Spinal cord (tissue), 10 donors: Measurements from ENCODE around the gene OTUB1. TPM values are rescaled to one million over a fixed set of nuclear protein-coding genes. Genes with fewer than 3 reads are reported as not detected.

Experiments used
- DNase-seq, 6 donors: peaks; one replicate each; pipeline versions ENCODE4 v3.0.0 to v3.0.0-alpha.2; 2013 to 2015; ENCODE audit warnings: low spot score in 6 of 6, low read depth in 4 of 6
- H3K27ac ChIP-seq: one replicate; pipeline ENCODE4 v1.5.1; 2013; ENCODE audit warnings: low read depth, low read length, control low read depth
- H3K27me3 ChIP-seq: one replicate; pipeline ENCODE4 v1.6.1; 2013; ENCODE audit warnings: low read length; ENCODE audit not compliant: control insufficient read depth, insufficient read depth
- H3K36me3 ChIP-seq: one replicate; pipeline ENCODE4 v1.6.1; 2013; ENCODE audit warnings: low read length; ENCODE audit not compliant: control insufficient read depth, insufficient read depth
- H3K4me1 ChIP-seq: one replicate; pipeline ENCODE4 v1.6.1; 2013; ENCODE audit warnings: low read length; ENCODE audit not compliant: control insufficient read depth, insufficient read depth
- H3K4me3 ChIP-seq: one replicate; pipeline ENCODE4 v1.5.1; 2013; ENCODE audit warnings: low read depth, low read length, control low read depth
- H3K9me3 ChIP-seq: one replicate; pipeline ENCODE4 v1.6.1; 2013; ENCODE audit warnings: low read length; ENCODE audit not compliant: control insufficient read depth, insufficient read depth
- WGBS: methylation state at CpG from one replicate; pipeline ENCODE4 v1.1.5; 2013; ENCODE audit warnings: missing lambda C conversion rate; ENCODE audit not compliant: insufficient coverage; 5-methylcytosine and 5-hydroxymethylcytosine counted together
- polyA plus RNA-seq, 2 donors: library from polyadenylated mRNA; unstranded; fragments of 120-200 nt; gene quantifications; one replicate each; pipeline ENCODE4 v1.2.1, GENCODE V29; 2013; ENCODE audit not compliant: insufficient read length in 2 of 2
- total RNA-seq, 2 donors: library from RNA; depleted of rRNA in 1 of 2; stranded (reverse); fragments of 120-200 nt in 1 of 2; fragments of >200 nt in 1 of 2; gene quantifications; one replicate each; pipeline versions ENCODE4 v1.2.3 to v1.2.4, GENCODE V29; 2013 to 2014
- donor health status: healthy.

The OTUB1 gene
- total and polyA plus RNA-seq, 4 donors: 34.7 to 134 (median 76.8) TPM

- 52% methylated on average over 19 of the region's 23 CpGs for WGBS
- Histone ChIP-seq H3K9me3 (no peaks in the 10 kb centered on the region), H3K4me3 (no peak overlapping the region), H3K27ac (no peak overlapping the region), H3K36me3 (peaks cover 15% of the 10 kb centered on the region), H3K27me3 (peaks cover 21% of the 10 kb centered on the region), H3K4me1 (peaks cover 75% of the 10 kb centered on the region)
- DNase-seq: peak in 2 of 6 donors; percentile 67 to 82
Observed at GRCh38 chr11:64003807-64004589, 17.8 kb downstream of the OTUB1 start.

- Histone ChIP-seq H3K4me3 (no peak overlapping the region), H3K4me1 (peaks cover 69% of the 10 kb centered on the region), H3K9me3 (no peaks in the 10 kb centered on the region), H3K27me3 (peaks cover 19% of the 10 kb centered on the region), H3K36me3 (peaks cover 11% of the 10 kb centered on the region), H3K27ac (no peak overlapping the region)
- WGBS: 39% methylated on average over 3 of the region's 4 CpGs
- DNase-seq: no peak
Observed at GRCh38 chr11:64004590-64004984, 18.3 kb downstream of the OTUB1 start.

- 70% methylated on average over 4 of the region's 4 CpGs for WGBS
- Histone ChIP-seq H3K36me3 (peaks cover 11% of the 10 kb centered on the region), H3K4me1 (peaks cover 61% of the 10 kb centered on the region), H3K4me3 (no peak overlapping the region), H3K27me3 (peaks cover 16% of the 10 kb centered on the region), H3K9me3 (no peaks in the 10 kb centered on the region), H3K27ac (no peak overlapping the region)
- DNase-seq: no peak
Observed at GRCh38 chr11:64005691-64006090, 19.5 kb downstream of the OTUB1 start.

- 41% methylated on average over 4 of the region's 12 CpGs for WGBS
- Histone ChIP-seq H3K9me3 (no peaks in the 10 kb centered on the region), H3K4me1 (peaks cover 54% of the 10 kb centered on the region), H3K36me3 (peaks cover 7% of the 10 kb centered on the region), H3K4me3 (no peak overlapping the region), H3K27ac (no peak overlapping the region), H3K27me3 (peaks cover 14% of the 10 kb centered on the region)
- DNase-seq: peak in 2 of 6 donors; percentile 58 to 64
Observed at GRCh38 chr11:64006398-64006797, 20.2 kb downstream of the OTUB1 start.

- H3K27ac ChIP-seq: peak overlapping the region; percentile 25
- H3K4me3 ChIP-seq: peak overlapping the region; percentile 31
- 5% methylated on average over 26 of the region's 27 CpGs for WGBS
- H3K36me3 ChIP-seq: peaks cover 3% of the 10 kb centered on the region
- H3K4me1 ChIP-seq: peaks cover 47% of the 10 kb centered on the region
- H3K27me3 ChIP-seq: peaks cover 14% of the 10 kb centered on the region
- DNase-seq: no peak
- no peaks in the 10 kb centered on the region for H3K9me3 ChIP-seq
Observed at GRCh38 chr11:64007160-64007628, 21.0 kb downstream of the OTUB1 start.

GRCh38 chr11:64007629-64008282, 21.5 kb downstream of the OTUB1 start:
- peak in 2 of 6 donors; percentile 77 to 78 for DNase-seq
- no peaks in the 10 kb centered on the region for H3K9me3 ChIP-seq
- 8% methylated on average over 40 of the region's 40 CpGs for WGBS
- H3K4me3 ChIP-seq: peak overlapping the region; percentile 31
- H3K27me3 ChIP-seq: peaks cover 14% of the 10 kb centered on the region
- H3K4me1 ChIP-seq: peaks cover 41% of the 10 kb centered on the region
- H3K36me3 ChIP-seq: peaks cover 2% of the 10 kb centered on the region
- peak overlapping the region; percentile 25 for H3K27ac ChIP-seq

- Histone ChIP-seq H3K27ac (peak overlapping the region; percentile 25), H3K4me1 (peaks cover 40% of the 10 kb centered on the region), H3K4me3 (no peak overlapping the region)
Observed at GRCh38 chr11:64008283-64008913, 22.2 kb downstream of the OTUB1 start.

GRCh38 chr11:64008914-64009633, 22.8 kb downstream of the OTUB1 start:
- peaks cover 14% of the 10 kb centered on the region for H3K27me3 ChIP-seq
- WGBS: 75% methylated on average over 12 of the region's 18 CpGs

More at GRCh38 chr11:64008283-64008913, 22.2 kb downstream of the OTUB1 start:
- Histone ChIP-seq H3K27me3 (peaks cover 14% of the 10 kb centered on the region), H3K9me3 (no peaks in the 10 kb centered on the region), H3K36me3 (peaks cover 2% of the 10 kb centered on the region)
- no peak for DNase-seq
- 88% methylated on average over 18 of the region's 26 CpGs for WGBS

GRCh38 chr11:64009710-64010109, 23.5 kb downstream of the OTUB1 start:
- DNase-seq: no peak
- Histone ChIP-seq H3K4me1 (peaks cover 30% of the 10 kb centered on the region), H3K36me3 (peaks cover 2% of the 10 kb centered on the region), H3K9me3 (no peaks in the 10 kb centered on the region), H3K27ac (no peak overlapping the region), H3K27me3 (peaks cover 14% of the 10 kb centered on the region), H3K4me3 (no peak overlapping the region)
- WGBS: 97% methylated on average over 8 of the region's 8 CpGs

More at GRCh38 chr11:64008914-64009633, 22.8 kb downstream of the OTUB1 start:
- Histone ChIP-seq H3K4me3 (no peak overlapping the region), H3K9me3 (no peaks in the 10 kb centered on the region), H3K27ac (no peak overlapping the region), H3K4me1 (peaks cover 33% of the 10 kb centered on the region), H3K36me3 (peaks cover 2% of the 10 kb centered on the region)
- peak in 1 of 6 donors; percentile 75 for DNase-seq
